PC-9 (cell line): ENCODE data around the gene AKR7A2.

Experiments
- CTCF ChIP-seq: fragments of 200-600 bp; sonication (generic); conservative IDR thresholded peaks from 2 replicates; pipeline ENCODE4 v1.6.1; 2017; ENCODE audit warnings: mixed run types, antibody characterized with exemption, mild to moderate bottlenecking, moderate library complexity
- EZH2 ChIP-seq: fragments of 200-600 bp; sonication (generic); IDR thresholded peaks from 2 replicates; pipeline ENCODE4 v1.8.0; 2017; ENCODE audit warnings: antibody characterized with exemption, low read depth

GRCh38 chr1:19317126-19317910 lies 5.4 kb upstream of the AKR7A2 start:
- TF ChIP-seq CTCF (no peak), EZH2 (no peak)
